LHCN-M2 (cell line): ENCODE data around the gene HIVEP3. TPM values are rescaled to one million over a fixed set of nuclear protein-coding genes. Genes with fewer than 3 reads are reported as not detected.

Experiments
- DNase-seq: peaks from one replicate; pipeline ENCODE4 v3.0.0-alpha.2; 2012; ENCODE audit warnings: low read depth
- total RNA-seq: library from RNA; depleted of rRNA; stranded (reverse); fragments of >200 nt; gene quantifications from 2 replicates; pipeline ENCODE4 v1.2.3, GENCODE V29; 2014

Gene HIVEP3
- total RNA-seq, 1 experiment from 2014 or later, result 2.1 TPM

GRCh38 chr1:41586230-41586629 is 332.5 kb downstream of the HIVEP3 start:
- DNase-seq, result no peak

GRCh38 chr1:41583658-41584547 is 334.8 kb downstream of the HIVEP3 start:
- no peak for DNase-seq

- no peak for DNase-seq
These were observed 335.7 kb downstream of the HIVEP3 start for GRCh38 chr1:41582851-41583657.

- DNase-seq, result no peak
These were observed 336.4 kb downstream of the HIVEP3 start for GRCh38 chr1:41582351-41582750.

GRCh38 chr1:41582004-41582325 is 336.8 kb downstream of the HIVEP3 start:
- DNase-seq, result no peak

GRCh38 chr1:41581216-41582003 is 337.3 kb downstream of the HIVEP3 start:
- no peak for DNase-seq

GRCh38 chr1:41580520-41581172 is 338.1 kb downstream of the HIVEP3 start:
- no peak for DNase-seq

GRCh38 chr1:41580021-41580420 is 338.7 kb downstream of the HIVEP3 start:
- no peak for DNase-seq

- peak; percentile 26 for DNase-seq
These were observed 339.9 kb downstream of the HIVEP3 start for GRCh38 chr1:41578712-41579335.

- peak; percentile 21 for DNase-seq
These were observed 342.1 kb downstream of the HIVEP3 start for GRCh38 chr1:41576620-41577019.

- no peak for DNase-seq
These were observed 342.5 kb downstream of the HIVEP3 start for GRCh38 chr1:41576206-41576605.

- no peak for DNase-seq
These were observed 343.9 kb downstream of the HIVEP3 start for GRCh38 chr1:41574842-41575241.

GRCh38 chr1:41573785-41574713 is 344.7 kb downstream of the HIVEP3 start:
- DNase-seq, result peak; percentile 76

- DNase-seq, result no peak
These were observed 345.5 kb downstream of the HIVEP3 start for GRCh38 chr1:41573194-41573593.

GRCh38 chr1:41572224-41572623 is 346.5 kb downstream of the HIVEP3 start:
- DNase-seq, result no peak

- DNase-seq, result no peak
These were observed 347.7 kb downstream of the HIVEP3 start for GRCh38 chr1:41571041-41571440.

- no peak for DNase-seq
These were observed 350.5 kb downstream of the HIVEP3 start for GRCh38 chr1:41568204-41568603.

- no peak for DNase-seq
These were observed 351.8 kb downstream of the HIVEP3 start for GRCh38 chr1:41566969-41567368.

GRCh38 chr1:41566274-41566885 is 352.3 kb downstream of the HIVEP3 start:
- DNase-seq, result no peak
